GM13977 (cell line): ENCODE results near the gene CACNA1H.
A peak's percentile ranks its signal among the peaks of the same experiment; 100 is the strongest.

Source experiments
- DNase-seq: peaks from one replicate; pipeline ENCODE4 v3.0.0; 2012; ENCODE audit warnings: low spot score
- in situ Hi-C: fragments of 300-500 bp; cut with MboI; formaldehyde crosslinking; loops from one replicate; pipeline ENCODE4 v1.12.0; 2022; ENCODE audit warnings: low sequenced_read_pairs, low pct_unique_long_range_greater_than_20kb, mixed read lengths, inconsistent platforms; ENCODE audit not compliant: unreplicated experiment
- TF ChIP-seq, protein P1 (sequence below): IDR thresholded peaks from 2 replicates; pipeline ENCODE4 v1.5.1; 2012; ENCODE audit warnings: mild to moderate bottlenecking, control low read depth; ENCODE audit not compliant: insufficient read depth; ENCODE audit errors: extremely low read depth, missing control alignments

Gene CACNA1H

DNA sequence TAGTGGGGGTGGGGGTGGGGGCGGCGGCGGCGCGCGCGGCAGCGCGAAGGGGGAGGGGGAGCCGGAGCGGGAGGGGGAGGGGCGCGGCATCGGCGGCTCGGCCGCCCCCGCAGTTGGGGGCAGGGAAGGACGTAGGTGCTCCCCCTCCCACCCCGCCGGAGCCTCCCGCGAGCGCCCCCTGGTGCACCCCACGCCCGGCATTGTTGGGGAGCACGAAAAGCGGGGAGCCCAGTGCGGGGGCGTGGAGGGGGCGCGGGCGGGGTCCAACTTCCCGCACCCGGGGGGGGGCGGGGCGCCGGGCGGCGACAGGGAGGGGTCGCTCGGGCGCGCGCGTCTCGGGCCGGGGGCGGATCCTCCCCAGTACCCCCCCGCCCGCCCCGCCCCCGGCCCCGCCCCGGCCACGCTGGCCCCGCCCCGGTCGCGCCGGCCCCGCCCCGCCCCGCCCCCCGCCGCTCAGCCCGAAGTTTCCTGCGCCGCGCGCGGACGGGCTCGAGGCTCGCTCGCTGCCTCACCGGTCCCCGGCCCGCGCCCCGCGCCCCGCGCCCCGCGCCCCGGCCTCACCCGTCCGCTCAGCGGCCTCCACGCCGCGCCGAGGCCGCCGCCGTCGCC is at the start of gene CACNA1H:
TSS of gene CACNA1H (plus strand) at position 456 of the 609 bp plus-strand sequence. CDS start 632 bp downstream, outside the sequence.
- TF ChIP-seq, protein P1, sequence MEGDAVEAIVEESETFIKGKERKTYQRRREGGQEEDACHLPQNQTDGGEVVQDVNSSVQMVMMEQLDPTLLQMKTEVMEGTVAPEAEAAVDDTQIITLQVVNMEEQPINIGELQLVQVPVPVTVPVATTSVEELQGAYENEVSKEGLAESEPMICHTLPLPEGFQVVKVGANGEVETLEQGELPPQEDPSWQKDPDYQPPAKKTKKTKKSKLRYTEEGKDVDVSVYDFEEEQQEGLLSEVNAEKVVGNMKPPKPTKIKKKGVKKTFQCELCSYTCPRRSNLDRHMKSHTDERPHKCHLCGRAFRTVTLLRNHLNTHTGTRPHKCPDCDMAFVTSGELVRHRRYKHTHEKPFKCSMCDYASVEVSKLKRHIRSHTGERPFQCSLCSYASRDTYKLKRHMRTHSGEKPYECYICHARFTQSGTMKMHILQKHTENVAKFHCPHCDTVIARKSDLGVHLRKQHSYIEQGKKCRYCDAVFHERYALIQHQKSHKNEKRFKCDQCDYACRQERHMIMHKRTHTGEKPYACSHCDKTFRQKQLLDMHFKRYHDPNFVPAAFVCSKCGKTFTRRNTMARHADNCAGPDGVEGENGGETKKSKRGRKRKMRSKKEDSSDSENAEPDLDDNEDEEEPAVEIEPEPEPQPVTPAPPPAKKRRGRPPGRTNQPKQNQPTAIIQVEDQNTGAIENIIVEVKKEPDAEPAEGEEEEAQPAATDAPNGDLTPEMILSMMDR = no peak
- in situ Hi-C loops = no loop called here
- DNase-seq = peak; percentile 82

DNA sequence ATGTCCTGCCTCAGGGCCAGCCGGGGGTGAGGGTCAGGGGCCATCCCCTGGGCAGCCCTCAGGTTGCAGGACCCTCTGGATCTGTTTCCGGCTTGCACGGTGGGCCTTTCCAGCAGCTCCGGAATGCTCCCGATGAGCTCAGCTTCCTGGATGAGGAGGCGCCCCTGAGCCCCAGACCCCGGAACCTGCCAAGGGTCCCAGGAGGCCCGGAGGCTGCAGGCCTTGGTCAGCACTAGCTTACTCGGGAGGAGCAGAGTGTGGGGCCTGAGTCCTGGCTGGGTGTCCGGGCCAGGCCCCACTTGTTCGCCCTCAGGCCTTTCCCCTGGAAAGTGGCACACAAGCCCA is 49.3 kb upstream of the CACNA1H start:
- TF ChIP-seq, protein P1 = no peak
- DNase-seq = no peak
- in situ Hi-C loops = no loop called here

DNA sequence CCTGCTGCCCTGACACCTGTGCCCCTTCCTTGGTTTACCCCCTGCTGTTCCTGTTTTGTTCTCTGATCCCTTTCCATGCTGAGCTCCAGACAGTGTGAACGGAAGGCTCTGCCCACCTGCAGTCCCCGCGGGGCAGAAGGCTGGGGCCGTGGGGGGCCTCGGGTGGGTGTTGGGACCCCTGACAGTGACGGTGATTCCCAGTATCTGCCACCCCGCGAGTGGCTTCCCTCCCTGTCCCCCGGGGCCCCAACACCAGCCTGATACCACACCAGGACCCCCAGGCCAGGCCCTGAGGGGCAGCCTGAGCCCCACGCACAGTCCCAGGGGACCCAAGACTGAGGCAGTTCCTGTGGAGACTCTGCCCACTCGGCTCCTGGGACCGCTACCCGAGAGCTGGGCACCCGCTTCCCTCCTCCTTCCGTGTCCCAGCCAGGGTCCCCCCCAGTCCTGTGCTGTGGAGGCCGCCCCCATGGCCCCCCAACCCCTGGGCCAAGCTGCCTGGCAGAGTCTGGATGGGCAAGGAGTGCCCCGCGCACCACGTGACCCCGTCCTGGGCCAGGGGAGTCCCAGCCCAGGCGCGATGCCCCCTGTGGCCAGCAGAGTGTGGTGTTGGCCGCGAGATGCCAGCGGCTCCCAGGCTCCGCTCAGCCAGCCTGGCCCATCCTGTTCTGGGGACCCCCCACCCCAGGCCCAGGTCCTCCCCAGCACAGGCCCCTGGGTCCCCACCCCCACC is 46.9 kb upstream of the CACNA1H start:
- TF ChIP-seq, protein P1 = peak; percentile 70
- in situ Hi-C loops = no loop called here
- DNase-seq = peak; percentile 88

DNA sequence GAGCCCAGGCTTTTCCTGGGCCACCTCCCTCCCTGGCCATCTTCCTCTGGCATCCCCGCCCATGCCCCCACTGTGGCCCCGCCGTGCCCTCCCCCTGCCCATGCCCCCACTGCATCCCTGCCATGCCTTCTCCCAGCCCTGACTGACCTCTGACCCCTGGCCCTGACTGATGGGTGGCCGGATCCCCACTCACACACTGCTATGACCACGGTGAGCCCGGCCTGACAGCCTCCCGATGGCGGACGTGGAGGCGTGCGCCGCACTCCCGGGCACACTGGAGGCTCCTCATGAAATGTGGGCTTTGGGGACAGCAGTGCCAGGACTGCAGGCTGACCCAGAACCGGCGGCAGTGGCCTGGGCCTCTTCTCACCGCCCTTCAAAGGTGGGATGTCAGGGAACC is 46.2 kb upstream of the CACNA1H start:
- no peak for DNase-seq
- in situ Hi-C loops = no loop called here
- TF ChIP-seq, protein P1 = no peak

DNA sequence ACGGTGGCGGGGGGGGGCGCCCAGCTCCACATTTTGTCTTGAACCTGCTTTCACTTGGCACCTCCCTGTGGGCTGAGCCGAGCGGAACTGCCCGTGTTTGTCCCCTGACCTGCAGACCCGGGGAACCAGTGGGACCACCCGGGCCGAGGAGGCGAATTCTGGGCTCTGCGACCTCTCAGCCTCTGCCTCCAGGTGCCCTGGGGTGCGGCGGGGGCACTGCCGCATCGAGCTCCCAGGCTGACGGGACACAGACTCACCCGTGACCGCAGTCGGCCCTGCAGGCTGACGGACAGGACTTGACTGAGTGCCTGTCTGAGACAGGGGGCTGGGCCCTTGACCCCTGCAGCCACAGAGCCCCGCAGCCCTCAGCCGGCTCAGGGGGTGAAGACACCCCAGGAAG is 45.8 kb upstream of the CACNA1H start:
- no peak for DNase-seq
- TF ChIP-seq, protein P1 = no peak
- in situ Hi-C loops = no loop called here

DNA sequence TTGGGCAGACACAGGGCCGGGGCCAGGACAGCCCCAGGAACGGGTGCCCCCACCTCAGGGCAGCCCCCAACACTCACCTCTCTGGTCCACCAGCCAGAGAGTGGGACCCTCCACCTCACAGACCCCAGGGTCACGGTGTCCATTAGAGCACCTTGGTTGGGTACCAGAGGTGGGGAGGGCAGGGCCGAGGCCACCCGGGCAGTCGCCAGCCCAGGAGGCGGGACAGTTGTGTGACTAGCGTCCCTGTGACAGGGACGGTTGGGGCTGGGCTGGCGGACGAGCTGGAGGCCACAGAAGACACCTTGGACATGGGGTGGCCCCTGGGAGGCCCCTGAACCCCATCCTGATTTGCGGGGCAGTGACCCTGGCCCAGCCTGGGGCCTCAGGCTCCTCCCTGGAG is 45.2 kb upstream of the CACNA1H start:
- TF ChIP-seq, protein P1 = no peak
- in situ Hi-C loops = no loop called here
- no peak for DNase-seq
